ENCODE results near the gene UBA1.

- TF ChIP-seq CTCF (IDR thresholded peaks at IDR 0.05) = no peak
- TF ChIP-seq POLR2AphosphoS5 (IDR thresholded peaks at IDR 0.05) = no peak
- TF ChIP-seq POLR2A (IDR thresholded peaks at IDR 0.05) = no peak
Measured at GRCh38 chrX:47240619-47241018, 47.0 kb downstream of the UBA1 start.

Measured in prostate gland (tissue), 2 donors.